Lower leg skin (tissue), 3 donors: ENCODE measurements around the gene ZC3H6.

Source experiments
- POLR2A ChIP-seq, 2 donors: fragments of 450-650 bp; IDR thresholded peaks; one replicate each; pipeline ENCODE4 v1.6.1; 2016 to 2017; ENCODE audit warnings: antibody characterized with exemption in 2 of 2, mild to moderate bottlenecking in 1 of 2, moderate library complexity in 1 of 2
- TF ChIP-seq, protein P1 (sequence below), 3 donors: fragments of 450-650 bp; IDR thresholded peaks; one replicate each; pipeline ENCODE4 v1.5.1; 2016; ENCODE audit warnings: antibody characterized with exemption in 3 of 3, mild to moderate bottlenecking in 3 of 3, moderate library complexity in 2 of 3

DNA sequence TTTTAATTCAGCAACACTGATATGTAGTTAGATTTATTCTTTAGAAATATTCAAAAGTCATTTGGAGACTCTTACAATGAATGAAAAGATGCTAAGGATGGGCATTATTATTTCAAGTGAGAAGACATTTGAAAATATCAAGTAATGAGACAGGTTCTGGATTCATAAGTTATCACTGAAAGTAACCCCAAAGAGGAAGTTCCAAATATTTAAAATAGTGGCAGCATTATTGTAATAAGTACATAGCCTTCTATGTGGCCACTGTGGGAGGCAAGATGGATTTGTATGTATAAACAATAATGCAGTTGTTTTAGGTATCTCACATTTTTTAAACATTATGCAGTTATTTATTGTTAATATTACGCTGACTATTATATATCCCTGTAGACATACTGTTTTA is 29.7 kb downstream of the ZC3H6 start:
- TF ChIP-seq, protein P1, sequence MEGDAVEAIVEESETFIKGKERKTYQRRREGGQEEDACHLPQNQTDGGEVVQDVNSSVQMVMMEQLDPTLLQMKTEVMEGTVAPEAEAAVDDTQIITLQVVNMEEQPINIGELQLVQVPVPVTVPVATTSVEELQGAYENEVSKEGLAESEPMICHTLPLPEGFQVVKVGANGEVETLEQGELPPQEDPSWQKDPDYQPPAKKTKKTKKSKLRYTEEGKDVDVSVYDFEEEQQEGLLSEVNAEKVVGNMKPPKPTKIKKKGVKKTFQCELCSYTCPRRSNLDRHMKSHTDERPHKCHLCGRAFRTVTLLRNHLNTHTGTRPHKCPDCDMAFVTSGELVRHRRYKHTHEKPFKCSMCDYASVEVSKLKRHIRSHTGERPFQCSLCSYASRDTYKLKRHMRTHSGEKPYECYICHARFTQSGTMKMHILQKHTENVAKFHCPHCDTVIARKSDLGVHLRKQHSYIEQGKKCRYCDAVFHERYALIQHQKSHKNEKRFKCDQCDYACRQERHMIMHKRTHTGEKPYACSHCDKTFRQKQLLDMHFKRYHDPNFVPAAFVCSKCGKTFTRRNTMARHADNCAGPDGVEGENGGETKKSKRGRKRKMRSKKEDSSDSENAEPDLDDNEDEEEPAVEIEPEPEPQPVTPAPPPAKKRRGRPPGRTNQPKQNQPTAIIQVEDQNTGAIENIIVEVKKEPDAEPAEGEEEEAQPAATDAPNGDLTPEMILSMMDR (IDR thresholded peaks at IDR 0.05): no peak
- no peak for TF ChIP-seq POLR2A (IDR thresholded peaks at IDR 0.05)
